NB4 (cell line): ENCODE data around the gene SMIM34.
"Not testable (repeated sequence)": the region's sequence is repeated elsewhere in the genome, so short reads cannot be mapped to it uniquely, and the experiment has no call there.

Experiments used
- MAX ChIP-seq: IDR thresholded peaks from 2 replicates; pipeline ENCODE4 v1.6.1; 2011; ENCODE audit warnings: low read depth, low read length
- TF ChIP-seq, protein P1 (sequence below): IDR thresholded peaks from one replicate; pipeline ENCODE4 v1.5.1; 2012; ENCODE audit warnings: low read depth, low read length

DNA sequence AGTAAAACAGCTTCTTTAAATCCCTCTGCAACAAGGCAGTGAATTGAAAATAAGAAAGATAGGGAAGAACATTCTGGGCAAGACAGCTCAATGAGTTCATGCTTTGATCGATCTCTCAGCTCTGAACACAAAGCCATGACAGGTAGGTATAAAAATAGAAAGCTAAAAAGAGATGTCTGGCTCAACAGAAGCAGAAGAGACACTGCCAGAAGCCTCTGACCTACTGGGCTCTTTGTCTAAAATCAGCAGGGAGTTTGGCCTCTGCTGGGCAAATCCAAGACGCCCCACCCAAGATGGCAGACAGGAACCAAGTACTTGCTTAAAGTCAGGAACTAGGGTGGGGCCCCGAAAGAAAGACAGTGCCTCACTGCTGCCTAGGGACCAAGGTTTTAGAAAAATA is 43.6 kb upstream of the SMIM34 start:
- TF ChIP-seq, protein P1, sequence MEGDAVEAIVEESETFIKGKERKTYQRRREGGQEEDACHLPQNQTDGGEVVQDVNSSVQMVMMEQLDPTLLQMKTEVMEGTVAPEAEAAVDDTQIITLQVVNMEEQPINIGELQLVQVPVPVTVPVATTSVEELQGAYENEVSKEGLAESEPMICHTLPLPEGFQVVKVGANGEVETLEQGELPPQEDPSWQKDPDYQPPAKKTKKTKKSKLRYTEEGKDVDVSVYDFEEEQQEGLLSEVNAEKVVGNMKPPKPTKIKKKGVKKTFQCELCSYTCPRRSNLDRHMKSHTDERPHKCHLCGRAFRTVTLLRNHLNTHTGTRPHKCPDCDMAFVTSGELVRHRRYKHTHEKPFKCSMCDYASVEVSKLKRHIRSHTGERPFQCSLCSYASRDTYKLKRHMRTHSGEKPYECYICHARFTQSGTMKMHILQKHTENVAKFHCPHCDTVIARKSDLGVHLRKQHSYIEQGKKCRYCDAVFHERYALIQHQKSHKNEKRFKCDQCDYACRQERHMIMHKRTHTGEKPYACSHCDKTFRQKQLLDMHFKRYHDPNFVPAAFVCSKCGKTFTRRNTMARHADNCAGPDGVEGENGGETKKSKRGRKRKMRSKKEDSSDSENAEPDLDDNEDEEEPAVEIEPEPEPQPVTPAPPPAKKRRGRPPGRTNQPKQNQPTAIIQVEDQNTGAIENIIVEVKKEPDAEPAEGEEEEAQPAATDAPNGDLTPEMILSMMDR: not testable (repeated sequence)
- not testable (repeated sequence) for TF ChIP-seq MAX
